MCF 10A (cell line): Measurements from ENCODE around the gene TMEM238L. TPM values are rescaled to one million over a fixed set of nuclear protein-coding genes. Genes with fewer than 3 reads are reported as not detected.

Source experiments
- BruUV-seq: library from RNA; stranded (reverse); fragments of 400-500 nt; replicated peaks from 2 replicates; lab custom pipeline; 2021; lab: Mats Ljungman, UMichigan
- CTCF ChIA-PET: fragments of 300-600 bp; sonication (Branson Sonifier 250); formaldehyde crosslinking; extraction: SDS; loops from one replicate; lab custom pipeline; 2021; ENCODE audit warnings: antibody characterized with exemption, inconsistent platforms; lab: Yijun Ruan, JAX
- POLR2A ChIA-PET: fragments of 300-600, 350-650 bp; sonication (Branson Sonifier 250); formaldehyde crosslinking; extraction: SDS; loops from one replicate; lab custom pipeline; 2020; ENCODE audit warnings: antibody characterized with exemption, inconsistent platforms; lab: Yijun Ruan, JAX
- DNase-seq: peaks from one replicate; pipeline ENCODE4 v3.0.0-alpha.2; 2018; ENCODE audit not compliant: unreplicated experiment
- H3K27ac Mint-ChIP-seq: one replicate; pipeline ENCODE4 v1.8.0; 2022; ENCODE audit warnings: mild to moderate bottlenecking, low read depth, mixed read lengths; ENCODE audit not compliant: unreplicated experiment
- H3K27me3 Mint-ChIP-seq: one replicate; pipeline ENCODE4 v1.8.0; 2022; ENCODE audit warnings: mixed read lengths; ENCODE audit not compliant: insufficient read depth, unreplicated experiment
- H3K36me3 Mint-ChIP-seq: one replicate; pipeline ENCODE4 v1.8.0; 2022; ENCODE audit warnings: mild to moderate bottlenecking, moderate library complexity, mixed read lengths; ENCODE audit not compliant: insufficient read depth, unreplicated experiment
- H3K4me1 Mint-ChIP-seq: one replicate; pipeline ENCODE4 v1.8.0; 2022; ENCODE audit warnings: mixed read lengths; ENCODE audit not compliant: insufficient read depth, unreplicated experiment
- H3K4me3 Mint-ChIP-seq: one replicate; pipeline ENCODE4 v1.8.0; 2022; ENCODE audit warnings: mild to moderate bottlenecking, moderate library complexity, mixed read lengths; ENCODE audit not compliant: unreplicated experiment
- H3K9me3 Mint-ChIP-seq: one replicate; pipeline ENCODE4 v1.8.0; 2022; ENCODE audit warnings: mixed read lengths; ENCODE audit not compliant: unreplicated experiment
- CTCF ChIP-seq: fragments of 200-600 bp; IDR thresholded peaks from one replicate; pipeline ENCODE4 v1.8.0; 2022; ENCODE audit warnings: antibody characterized with exemption, mild to moderate bottlenecking; ENCODE audit not compliant: unreplicated experiment
- intact Hi-C: fragments of 100-400 bp; cut with micrococcal nuclease; formaldehyde crosslinking; loops from 2 replicates; pipeline ENCODE4 v1.14.1; 2022
- total RNA-seq: library from RNA; stranded (reverse); gene quantifications from 2 replicates; pipeline ENCODE4 v1.2.3, GENCODE V29; 2022

The TMEM238L gene
- total RNA-seq, 1 experiment from 2014 or later: not detected

GRCh38 chr17:10843811-10844210 is 39.9 kb upstream of the TMEM238L start:
- intact Hi-C loops: loop anchor here (2.0 kb wide), 1 partner anchor 71 kb away; no protein-coding TSS in a partner anchor
- Mint-ChIP-seq H3K4me1 (peaks cover 11% of the 10 kb centered on the region), H3K4me3 (no peak overlapping the region), H3K27ac (no peak overlapping the region), H3K9me3 (peaks cover 12% of the 10 kb centered on the region), H3K27me3 (peaks cover 1% of the 10 kb centered on the region), H3K36me3 (no peaks in the 10 kb centered on the region)
- CTCF ChIA-PET: interaction anchor here (0.6 to 4.9 kb wide), 16 partner anchors 10 to 622 kb away, joined by 3 to 90 read pairs (median 4); no protein-coding TSS in a partner anchor
- no peak for TF ChIP-seq CTCF
- POLR2A ChIA-PET: interaction anchor here (0.6 kb wide), 1 partner anchor 167 kb away, joined by 4 read pairs; no protein-coding TSS in a partner anchor
- no peak for DNase-seq
- BruUV-seq: no TSS peak

- CTCF ChIA-PET: interaction anchor here (1.4 to 4.9 kb wide), 4 partner anchors 9 to 196 kb away, joined by 4 to 90 read pairs (median 4); no protein-coding TSS in a partner anchor
- POLR2A ChIA-PET: no interaction called here
- intact Hi-C loops: no loop called here
- H3K9me3 Mint-ChIP-seq: peaks cover 12% of the 10 kb centered on the region
- DNase-seq: no peak
- H3K27me3 Mint-ChIP-seq: no peaks in the 10 kb centered on the region
- H3K4me3 Mint-ChIP-seq: no peak overlapping the region
- no peaks in the 10 kb centered on the region for H3K36me3 Mint-ChIP-seq
- no TSS peak for BruUV-seq
- no peak overlapping the region for H3K27ac Mint-ChIP-seq
- H3K4me1 Mint-ChIP-seq: peaks cover 11% of the 10 kb centered on the region
- no peak for TF ChIP-seq CTCF
Measured at GRCh38 chr17:10842658-10843057, 38.8 kb upstream of the TMEM238L start.

GRCh38 chr17:10838682-10839081 is 34.8 kb upstream of the TMEM238L start:
- H3K4me1 Mint-ChIP-seq: peaks cover under 1% of the 10 kb centered on the region
- H3K27ac Mint-ChIP-seq: no peak overlapping the region
- ChIA-PET CTCF (interaction anchor here (1.4 to 1.6 kb wide), 3 partner anchors 101 to 1148 kb away, joined by 3 to 13 read pairs (median 4); no protein-coding TSS in a partner anchor), POLR2A (no interaction called here)
- H3K27me3 Mint-ChIP-seq: no peaks in the 10 kb centered on the region
- no peak for DNase-seq
- intact Hi-C loops: no loop called here
- TF ChIP-seq CTCF: no peak
- no peaks in the 10 kb centered on the region for H3K36me3 Mint-ChIP-seq
- H3K4me3 Mint-ChIP-seq: no peak overlapping the region
- no peaks in the 10 kb centered on the region for H3K9me3 Mint-ChIP-seq
- no TSS peak for BruUV-seq

- H3K27me3 Mint-ChIP-seq: no peaks in the 10 kb centered on the region
- BruUV-seq: no TSS peak
- no peak within 1 kb of the TSS for H3K4me3 Mint-ChIP-seq
- no peak within 1 kb of the TSS for H3K27ac Mint-ChIP-seq
- no peaks in the 10 kb centered on the region for H3K4me1 Mint-ChIP-seq
- POLR2A ChIA-PET: no interaction called here
- no peaks in the 10 kb centered on the region for H3K9me3 Mint-ChIP-seq
- intact Hi-C loops: no loop called here
- CTCF ChIA-PET: interaction anchor here (1.3 to 1.6 kb wide), 3 partner anchors 101 to 1148 kb away, joined by 3 to 13 read pairs (median 3); no protein-coding TSS in a partner anchor
- no peak for DNase-seq
- H3K36me3 Mint-ChIP-seq: no peaks in the 10 kb centered on the region
- TF ChIP-seq CTCF: no peak
Measured at GRCh38 chr17:10837921-10838320, 34.0 kb upstream of the TMEM238L start, which contains the start of gene PIRT. PIRT (minus strand) TSS chr17:10838087; CDS start chr17:10825645, 12,442 bp downstream.
